HFFc6 (cell line): ENCODE data around the gene RPS8. TPM values are rescaled to one million over a fixed set of nuclear protein-coding genes. Genes with fewer than 3 reads are reported as not detected.

Experiments
- DNase-seq: peaks from one replicate; pipeline ENCODE4 v3.0.0-alpha.2; 2018
- H3K27ac Mint-ChIP-seq: 2 replicates; pipeline ENCODE4 v1.8.0; 2020; ENCODE audit warnings: mild to moderate bottlenecking, mixed read lengths
- H3K27me3 Mint-ChIP-seq: 2 replicates; pipeline ENCODE4 v1.8.0; 2021; ENCODE audit warnings: mild to moderate bottlenecking, moderate library complexity, mixed read lengths; ENCODE audit not compliant: insufficient read depth
- H3K36me3 Mint-ChIP-seq: 2 replicates; pipeline ENCODE4 v1.8.0; 2021; ENCODE audit warnings: low read depth, mixed read lengths
- H3K4me1 Mint-ChIP-seq: 2 replicates; pipeline ENCODE4 v1.8.0; 2020; ENCODE audit warnings: low read depth, mixed read lengths
- H3K4me3 Mint-ChIP-seq: 2 replicates; pipeline ENCODE4 v1.8.0; 2020; ENCODE audit warnings: mild to moderate bottlenecking, moderate library complexity, mixed read lengths
- H3K9me3 Mint-ChIP-seq: 2 replicates; pipeline ENCODE4 v1.8.0; 2020; ENCODE audit warnings: mild to moderate bottlenecking, mixed read lengths
- CTCF ChIP-seq: fragments of 200-600 bp; sonication (generic); IDR thresholded peaks from 2 replicates; pipeline ENCODE4 v1.5.0; 2021; ENCODE audit warnings: antibody characterized with exemption, mild to moderate bottlenecking
- total RNA-seq, 6 experiments: library from RNA; stranded (reverse); fragmentation: NEBNext Ultra II Directional; extraction: Animal tissue kit (Norgen Biotek cat#: 25700); gene quantifications; 2 replicates in 1 of 6; 3 replicates in 5 of 6; pipeline ENCODE4 v1.2.3, GENCODE V29; 2021

The RPS8 gene
- total RNA-seq, 6 experiments from 2014 or later: 1,518 to 1,745 (median 1,633) TPM

DNA sequence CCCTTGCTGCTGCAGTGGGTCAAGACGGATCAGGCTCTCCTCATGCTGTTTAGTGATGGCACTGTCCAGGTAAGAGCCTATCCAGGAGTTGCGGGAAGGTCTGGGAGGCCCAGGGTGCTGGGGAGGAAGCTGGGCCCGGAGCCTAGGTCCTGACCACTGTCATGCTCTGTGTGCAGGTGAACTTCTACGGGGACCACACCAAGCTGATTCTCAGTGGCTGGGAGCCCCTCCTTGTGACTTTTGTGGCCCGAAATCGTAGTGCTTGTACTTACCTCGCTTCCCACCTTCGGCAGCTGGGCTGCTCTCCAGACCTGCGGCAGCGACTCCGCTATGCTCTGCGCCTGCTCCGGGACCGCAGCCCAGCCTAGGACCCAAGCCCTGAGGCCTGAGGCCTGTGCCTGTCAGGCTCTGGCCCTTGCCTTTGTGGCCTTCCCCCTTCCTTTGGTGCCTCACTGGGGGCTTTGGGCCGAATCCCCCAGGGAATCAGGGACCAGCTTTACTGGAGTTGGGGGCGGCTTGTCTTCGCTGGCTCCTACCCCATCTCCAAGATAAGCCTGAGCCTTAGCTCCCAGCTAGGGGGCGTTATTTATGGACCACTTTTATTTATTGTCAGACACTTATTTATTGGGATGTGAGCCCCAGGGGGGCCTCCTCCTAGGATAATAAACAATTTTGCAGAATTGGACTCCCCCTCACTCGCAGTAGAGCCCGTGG lies 30.1 kb downstream of the RPS8 start:
- peak overlapping the region; percentile 30 for H3K4me3 Mint-ChIP-seq
- peak; percentile 44; the same call in 1 of the 2 replicates for TF ChIP-seq CTCF
- no peak for DNase-seq
- peaks cover 78% of the 10 kb centered on the region for H3K4me1 Mint-ChIP-seq
- H3K36me3 Mint-ChIP-seq: peaks cover 54% of the 10 kb centered on the region
- peaks cover 30% of the 10 kb centered on the region for H3K27me3 Mint-ChIP-seq
- H3K9me3 Mint-ChIP-seq: no peaks in the 10 kb centered on the region
- peak overlapping the region; percentile 94 for H3K27ac Mint-ChIP-seq

- Mint-ChIP-seq H3K4me3 (peak overlapping the region; percentile 78; the same call in 1 of the 2 replicates), H3K9me3 (no peaks in the 10 kb centered on the region), H3K4me1 (peaks cover 85% of the 10 kb centered on the region), H3K27ac (peak overlapping the region; percentile 100), H3K27me3 (peaks cover 34% of the 10 kb centered on the region), H3K36me3 (peaks cover 49% of the 10 kb centered on the region)
- TF ChIP-seq CTCF: peak; percentile 44
- DNase-seq: no peak
These were observed 30.8 kb downstream of the RPS8 start for GRCh38 chr1:44806025-44806703.

DNA sequence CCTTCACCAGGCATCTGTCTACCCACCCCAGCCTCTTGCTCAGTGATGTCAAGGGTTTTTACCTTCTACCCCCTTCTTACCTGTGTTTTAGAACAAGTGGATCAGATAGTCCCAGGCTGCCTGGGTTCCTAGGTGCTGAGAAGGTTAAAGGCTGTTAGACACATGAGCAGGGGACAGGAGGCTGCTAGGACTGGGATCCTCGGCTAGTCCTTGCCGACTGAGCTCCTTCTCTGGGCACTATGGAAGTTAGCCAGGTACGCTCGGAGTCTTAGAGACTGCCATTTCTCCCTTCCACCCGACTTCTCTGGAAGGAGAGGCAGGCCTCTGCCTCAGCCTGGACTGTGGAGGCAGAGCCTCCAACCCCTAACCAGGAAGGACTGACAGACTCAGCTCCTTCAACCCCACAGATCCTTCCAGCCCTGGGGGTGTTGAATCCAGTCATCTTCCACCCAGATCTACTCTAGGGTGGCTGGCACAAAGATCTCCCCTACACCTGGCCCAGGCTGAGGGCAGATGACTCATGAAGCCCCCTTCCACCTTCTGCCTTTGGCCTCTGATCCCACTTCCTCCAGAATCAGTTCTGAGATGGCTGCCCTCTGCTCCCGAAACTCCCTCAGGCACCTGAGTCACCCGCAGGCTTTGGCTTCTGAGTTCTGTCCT lies 31.5 kb downstream of the RPS8 start, which contains the start of gene DYNLT4:
Gene DYNLT4, minus strand, starts transcription at position 648 of the 660 bp plus-strand sequence. CDS start 683 bp downstream, outside the sequence.
- DNase-seq: no peak
- peaks cover 46% of the 10 kb centered on the region for H3K36me3 Mint-ChIP-seq
- peak within 1 kb of the TSS; percentile 78 for H3K4me3 Mint-ChIP-seq
- no peak for TF ChIP-seq CTCF
- H3K9me3 Mint-ChIP-seq: no peaks in the 10 kb centered on the region
- peaks cover 36% of the 10 kb centered on the region for H3K27me3 Mint-ChIP-seq
- peaks cover 89% of the 10 kb centered on the region for H3K4me1 Mint-ChIP-seq
- H3K27ac Mint-ChIP-seq: peak within 1 kb of the TSS; percentile 100

DNA sequence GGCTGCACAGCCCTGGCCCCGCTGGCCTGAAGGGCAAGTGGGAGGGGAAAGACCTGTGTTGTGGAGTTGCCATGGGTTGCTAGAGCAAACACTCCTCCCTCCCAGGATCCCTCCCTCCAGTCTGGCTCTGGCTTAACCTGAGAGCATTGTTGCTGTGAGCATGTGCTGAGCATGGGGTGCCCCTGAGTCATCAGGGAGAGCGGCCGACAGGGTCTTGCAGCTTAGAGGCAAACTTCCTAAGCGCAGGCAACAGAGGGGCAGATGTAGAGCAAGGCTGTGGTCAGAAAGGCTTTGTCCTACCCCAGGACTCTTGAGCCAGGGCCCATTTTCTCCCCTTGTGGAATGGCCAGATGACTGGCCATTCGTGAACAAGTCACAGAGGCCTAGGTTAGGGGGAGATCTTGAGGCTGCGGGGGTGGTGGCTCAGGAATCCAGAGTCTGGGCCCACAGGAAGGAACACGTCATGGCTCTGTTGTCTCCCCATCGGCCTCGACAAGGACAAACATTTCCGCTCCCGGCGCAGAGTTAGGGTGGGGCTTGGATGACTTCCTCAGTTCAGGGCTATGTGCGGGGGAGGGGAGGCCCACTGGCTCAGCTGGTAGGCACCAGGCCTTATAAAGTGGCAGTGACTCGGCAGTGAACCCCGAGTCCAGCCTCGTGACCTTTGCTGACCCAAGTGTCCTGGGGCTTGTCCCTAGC lies 32.2 kb downstream of the RPS8 start:
- Mint-ChIP-seq H3K4me3 (peak overlapping the region; percentile 78), H3K27me3 (peaks cover 39% of the 10 kb centered on the region)
- peak; percentile 100 for DNase-seq

More for the DNA sequence above, 32.2 kb downstream of the RPS8 start:
- TF ChIP-seq CTCF: no peak
- peaks cover 89% of the 10 kb centered on the region for H3K4me1 Mint-ChIP-seq
- peaks cover 46% of the 10 kb centered on the region for H3K36me3 Mint-ChIP-seq
- no peaks in the 10 kb centered on the region for H3K9me3 Mint-ChIP-seq
- H3K27ac Mint-ChIP-seq: peak overlapping the region; percentile 100
